HFFc6 (cell line): ENCODE measurements around the gene CLRN3. TPM values are rescaled to one million over a fixed set of nuclear protein-coding genes. Genes with fewer than 3 reads are reported as not detected.

Experiments used
- DNase-seq: peaks from one replicate; pipeline ENCODE4 v3.0.0-alpha.2; 2018
- H3K27ac Mint-ChIP-seq: 2 replicates; pipeline ENCODE4 v1.8.0; 2020; ENCODE audit warnings: mild to moderate bottlenecking, mixed read lengths
- H3K27me3 Mint-ChIP-seq: 2 replicates; pipeline ENCODE4 v1.8.0; 2021; ENCODE audit warnings: mild to moderate bottlenecking, moderate library complexity, mixed read lengths; ENCODE audit not compliant: insufficient read depth
- H3K36me3 Mint-ChIP-seq: 2 replicates; pipeline ENCODE4 v1.8.0; 2021; ENCODE audit warnings: low read depth, mixed read lengths
- H3K4me1 Mint-ChIP-seq: 2 replicates; pipeline ENCODE4 v1.8.0; 2020; ENCODE audit warnings: low read depth, mixed read lengths
- H3K4me3 Mint-ChIP-seq: 2 replicates; pipeline ENCODE4 v1.8.0; 2020; ENCODE audit warnings: mild to moderate bottlenecking, moderate library complexity, mixed read lengths
- H3K9me3 Mint-ChIP-seq: 2 replicates; pipeline ENCODE4 v1.8.0; 2020; ENCODE audit warnings: mild to moderate bottlenecking, mixed read lengths
- total RNA-seq, 6 experiments: library from RNA; stranded (reverse); fragmentation: NEBNext Ultra II Directional; extraction: Animal tissue kit (Norgen Biotek cat#: 25700); gene quantifications; 2 replicates in 1 of 6; 3 replicates in 5 of 6; pipeline ENCODE4 v1.2.3, GENCODE V29; 2021
- TF ChIP-seq, protein P1 (sequence below): fragments of 200-600 bp; sonication (generic); IDR thresholded peaks from 2 replicates; pipeline ENCODE4 v1.5.0; 2021; ENCODE audit warnings: antibody characterized with exemption, mild to moderate bottlenecking

Gene CLRN3
- total RNA-seq, 6 experiments from 2014 or later = not detected

DNA sequence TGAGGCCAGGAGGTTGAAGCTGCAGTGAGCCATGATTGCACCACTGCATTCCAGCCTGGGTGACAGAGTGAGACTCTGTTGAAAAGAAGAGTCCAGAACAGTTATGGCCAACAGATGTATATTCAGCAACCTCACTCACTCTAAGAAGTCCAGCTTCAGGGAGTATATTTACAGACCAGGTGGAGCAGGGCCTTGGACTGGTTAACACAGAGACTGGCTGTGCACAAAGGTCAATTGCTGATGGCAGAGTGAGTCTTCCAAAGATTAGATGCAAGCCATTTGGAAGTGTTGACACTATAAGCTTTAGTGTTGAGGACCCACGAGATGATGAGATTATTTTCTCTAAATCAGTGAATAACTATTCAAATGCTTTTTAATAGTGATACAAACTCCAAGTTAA lies 24.9 kb downstream of the CLRN3 start:
- Mint-ChIP-seq H3K27ac (no peak overlapping the region), H3K36me3 (peaks cover 5% of the 10 kb centered on the region), H3K9me3 (peaks cover 53% of the 10 kb centered on the region), H3K27me3 (no peaks in the 10 kb centered on the region; the same call in 1 of the 2 replicates), H3K4me1 (no peaks in the 10 kb centered on the region), H3K4me3 (no peak overlapping the region)
- DNase-seq = no peak
- TF ChIP-seq, protein P1, sequence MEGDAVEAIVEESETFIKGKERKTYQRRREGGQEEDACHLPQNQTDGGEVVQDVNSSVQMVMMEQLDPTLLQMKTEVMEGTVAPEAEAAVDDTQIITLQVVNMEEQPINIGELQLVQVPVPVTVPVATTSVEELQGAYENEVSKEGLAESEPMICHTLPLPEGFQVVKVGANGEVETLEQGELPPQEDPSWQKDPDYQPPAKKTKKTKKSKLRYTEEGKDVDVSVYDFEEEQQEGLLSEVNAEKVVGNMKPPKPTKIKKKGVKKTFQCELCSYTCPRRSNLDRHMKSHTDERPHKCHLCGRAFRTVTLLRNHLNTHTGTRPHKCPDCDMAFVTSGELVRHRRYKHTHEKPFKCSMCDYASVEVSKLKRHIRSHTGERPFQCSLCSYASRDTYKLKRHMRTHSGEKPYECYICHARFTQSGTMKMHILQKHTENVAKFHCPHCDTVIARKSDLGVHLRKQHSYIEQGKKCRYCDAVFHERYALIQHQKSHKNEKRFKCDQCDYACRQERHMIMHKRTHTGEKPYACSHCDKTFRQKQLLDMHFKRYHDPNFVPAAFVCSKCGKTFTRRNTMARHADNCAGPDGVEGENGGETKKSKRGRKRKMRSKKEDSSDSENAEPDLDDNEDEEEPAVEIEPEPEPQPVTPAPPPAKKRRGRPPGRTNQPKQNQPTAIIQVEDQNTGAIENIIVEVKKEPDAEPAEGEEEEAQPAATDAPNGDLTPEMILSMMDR = no peak

DNA sequence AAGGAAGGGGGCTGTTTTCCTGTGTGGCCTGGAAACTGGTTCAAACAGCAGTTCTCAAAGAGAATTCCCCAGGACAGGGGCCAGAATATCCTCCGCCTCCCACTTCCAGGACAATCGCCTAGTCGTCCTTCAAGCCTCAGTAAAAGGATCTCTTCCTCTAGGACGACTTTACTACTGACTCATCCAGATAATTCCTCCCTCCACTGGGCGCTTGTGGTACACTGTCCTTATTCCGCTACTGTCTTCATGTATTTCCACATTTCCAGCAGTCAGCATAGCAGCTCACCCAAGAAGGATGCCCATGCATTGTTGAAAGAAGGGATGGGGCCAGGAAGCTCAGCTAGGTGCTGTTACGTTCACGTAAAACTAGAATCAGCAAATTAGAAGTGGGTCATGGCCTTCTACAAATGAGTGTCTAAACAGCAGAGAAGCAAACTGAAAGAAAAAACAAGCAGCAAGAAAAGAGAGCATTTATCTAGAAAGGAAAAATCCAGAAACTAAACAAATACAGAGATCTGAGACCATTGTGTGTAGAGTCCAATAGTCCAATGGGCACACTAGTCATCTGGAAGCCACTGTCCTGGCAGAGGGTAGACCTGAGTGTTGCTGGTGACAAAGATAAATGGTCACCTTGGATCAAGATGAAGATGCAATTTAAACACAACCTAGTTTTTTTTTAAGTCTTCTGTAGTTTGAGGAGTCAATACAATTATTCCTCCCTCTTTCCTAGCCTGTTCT lies 26.3 kb downstream of the CLRN3 start:
- Mint-ChIP-seq H3K27ac (no peak overlapping the region), H3K27me3 (no peaks in the 10 kb centered on the region; the same call in 1 of the 2 replicates), H3K4me1 (no peaks in the 10 kb centered on the region), H3K4me3 (no peak overlapping the region), H3K36me3 (peaks cover 5% of the 10 kb centered on the region), H3K9me3 (peaks cover 54% of the 10 kb centered on the region)
- DNase-seq = no peak
- TF ChIP-seq, protein P1 = no peak

DNA sequence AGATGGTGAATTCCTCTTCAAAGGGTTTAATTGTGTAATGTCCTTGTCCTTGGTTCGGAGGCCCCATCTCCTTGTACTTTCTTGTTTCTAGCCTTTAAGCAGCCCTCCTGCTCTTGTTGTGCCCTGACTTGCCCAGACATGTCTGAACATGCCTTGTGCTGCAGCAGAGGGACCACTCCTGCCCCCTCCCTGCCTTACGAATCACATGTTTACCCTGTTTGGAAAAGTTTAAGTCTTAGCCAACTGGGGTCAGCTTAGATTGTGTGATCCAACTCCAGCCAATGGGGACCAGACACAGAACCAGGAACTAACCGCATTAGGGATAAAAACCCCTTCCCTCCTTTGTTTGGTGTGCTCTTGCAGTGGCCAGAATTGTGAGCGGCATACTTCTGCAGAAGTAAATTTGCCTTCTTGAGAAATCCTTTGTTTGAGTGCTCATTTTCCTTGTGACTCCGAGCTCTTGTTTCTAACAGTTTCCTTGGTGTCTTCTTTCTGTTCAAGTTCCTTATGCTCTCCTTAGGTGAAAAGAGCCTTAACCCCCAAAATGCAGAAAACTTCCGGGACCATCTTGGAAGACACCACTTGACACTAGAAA lies 29.4 kb downstream of the CLRN3 start:
- H3K4me3 Mint-ChIP-seq = no peak overlapping the region
- no peaks in the 10 kb centered on the region; the same call in 1 of the 2 replicates for H3K27me3 Mint-ChIP-seq
- H3K4me1 Mint-ChIP-seq = no peaks in the 10 kb centered on the region
- DNase-seq = no peak
- H3K36me3 Mint-ChIP-seq = peaks cover 5% of the 10 kb centered on the region
- TF ChIP-seq, protein P1 = no peak
- no peak overlapping the region for H3K27ac Mint-ChIP-seq
- H3K9me3 Mint-ChIP-seq = peaks cover 43% of the 10 kb centered on the region

DNA sequence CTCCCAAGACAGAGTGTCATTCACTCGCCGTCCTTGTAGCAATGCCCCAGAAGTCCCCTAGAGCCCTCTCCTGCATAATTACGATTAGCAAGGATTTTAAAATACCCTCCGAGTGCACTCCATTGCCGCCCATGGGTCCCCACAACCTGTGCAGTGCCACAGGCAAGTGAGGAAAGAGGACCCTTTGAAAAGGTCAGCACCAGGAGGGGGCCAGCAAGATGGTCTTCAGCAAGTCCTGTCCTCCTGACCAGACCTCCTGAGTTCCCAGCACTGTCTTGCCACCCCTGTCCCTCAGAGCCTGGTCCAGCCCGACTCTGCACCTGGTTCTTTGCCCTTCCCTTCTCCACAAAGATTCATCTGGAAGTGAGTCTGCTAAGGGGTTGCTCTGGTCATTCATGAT lies 32.1 kb downstream of the CLRN3 start:
- H3K4me3 Mint-ChIP-seq = no peak overlapping the region

DNA sequence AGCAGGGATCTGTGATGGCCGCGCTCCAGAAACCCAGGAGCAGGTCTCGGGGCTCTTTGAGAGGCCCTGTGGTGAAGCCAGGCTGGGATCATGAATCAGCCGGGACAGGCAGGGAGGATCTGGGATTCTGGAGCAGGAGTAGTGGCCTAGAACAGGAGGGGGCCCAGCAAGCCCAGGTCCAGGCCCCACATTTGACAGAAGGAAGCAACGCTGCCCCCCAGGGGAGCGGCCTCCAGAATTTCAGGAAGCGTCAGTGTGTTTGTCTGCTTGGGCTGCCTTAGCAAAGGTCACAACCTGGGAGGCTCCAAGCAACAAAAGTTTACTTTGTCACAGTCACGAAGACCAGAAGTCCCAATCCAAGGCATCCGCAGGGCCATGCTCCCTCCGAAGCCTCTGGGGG lies 36.8 kb downstream of the CLRN3 start:
- TF ChIP-seq, protein P1 = no peak
- Mint-ChIP-seq H3K27ac (no peak overlapping the region), H3K4me3 (no peak overlapping the region), H3K36me3 (no peaks in the 10 kb centered on the region), H3K27me3 (peaks cover 7% of the 10 kb centered on the region), H3K4me1 (no peaks in the 10 kb centered on the region), H3K9me3 (no peaks in the 10 kb centered on the region; the same call in 1 of the 2 replicates)
- DNase-seq = no peak

More for the DNA sequence above, 32.1 kb downstream of the CLRN3 start:
- no peaks in the 10 kb centered on the region for H3K4me1 Mint-ChIP-seq
- peaks cover 30% of the 10 kb centered on the region for H3K9me3 Mint-ChIP-seq
- H3K27ac Mint-ChIP-seq = no peak overlapping the region
- H3K36me3 Mint-ChIP-seq = peaks cover 5% of the 10 kb centered on the region
- TF ChIP-seq, protein P1 = no peak
- DNase-seq = no peak
- H3K27me3 Mint-ChIP-seq = 0 out of 2 replicates have a peak, but pooled peaks cover 3% of the 10 kb centered on the region
